Measurements from ENCODE around the gene ITGB4.

ITGB4 gene

DNA sequence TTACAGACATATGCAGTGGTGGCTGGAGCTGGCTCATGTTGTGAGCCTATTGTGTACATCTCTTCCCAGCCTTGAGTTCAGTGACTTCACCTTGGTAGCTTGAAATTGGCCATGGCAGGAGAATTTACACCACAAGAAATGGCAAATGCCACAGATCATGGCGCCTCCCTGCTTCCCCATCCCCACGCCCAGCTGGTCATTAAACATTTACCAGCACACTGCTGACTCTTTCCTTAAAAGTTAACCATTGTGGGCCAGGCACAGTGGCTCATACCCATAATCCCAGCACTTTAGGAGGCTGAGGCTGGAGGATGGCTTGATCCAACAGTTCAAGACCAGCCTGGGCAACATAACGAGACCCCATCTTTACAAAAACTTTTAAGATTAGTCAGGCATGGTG is 22.6 kb upstream of the ITGB4 start:
- FAIRE-seq = no peak

GRCh38 chr17:75701288-75701687 is 20.0 kb upstream of the ITGB4 start:
- FAIRE-seq = no peak

- FAIRE-seq = no peak
Observed at GRCh38 chr17:75703191-75703590, 18.1 kb upstream of the ITGB4 start.

DNA sequence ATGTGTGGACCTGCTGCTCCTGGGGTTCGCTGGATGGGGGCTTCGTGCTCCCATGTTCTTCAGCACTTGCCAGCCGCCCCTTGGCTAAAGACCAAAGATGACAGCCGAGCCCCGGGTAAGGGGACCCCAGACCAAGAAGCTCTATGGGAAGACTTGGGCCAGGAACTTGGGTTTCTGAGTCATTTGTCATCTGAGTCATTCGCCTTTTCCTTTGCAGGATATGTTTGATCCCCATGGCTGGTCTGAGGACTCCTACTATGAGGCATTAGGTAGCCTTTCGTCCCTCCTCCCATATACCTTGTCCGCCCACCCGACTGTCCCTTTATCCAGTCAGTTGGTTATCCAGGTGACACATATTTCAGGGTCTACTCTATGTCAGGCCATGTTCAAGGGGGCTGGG is 17.7 kb upstream of the ITGB4 start:
- no peak for FAIRE-seq

DNA sequence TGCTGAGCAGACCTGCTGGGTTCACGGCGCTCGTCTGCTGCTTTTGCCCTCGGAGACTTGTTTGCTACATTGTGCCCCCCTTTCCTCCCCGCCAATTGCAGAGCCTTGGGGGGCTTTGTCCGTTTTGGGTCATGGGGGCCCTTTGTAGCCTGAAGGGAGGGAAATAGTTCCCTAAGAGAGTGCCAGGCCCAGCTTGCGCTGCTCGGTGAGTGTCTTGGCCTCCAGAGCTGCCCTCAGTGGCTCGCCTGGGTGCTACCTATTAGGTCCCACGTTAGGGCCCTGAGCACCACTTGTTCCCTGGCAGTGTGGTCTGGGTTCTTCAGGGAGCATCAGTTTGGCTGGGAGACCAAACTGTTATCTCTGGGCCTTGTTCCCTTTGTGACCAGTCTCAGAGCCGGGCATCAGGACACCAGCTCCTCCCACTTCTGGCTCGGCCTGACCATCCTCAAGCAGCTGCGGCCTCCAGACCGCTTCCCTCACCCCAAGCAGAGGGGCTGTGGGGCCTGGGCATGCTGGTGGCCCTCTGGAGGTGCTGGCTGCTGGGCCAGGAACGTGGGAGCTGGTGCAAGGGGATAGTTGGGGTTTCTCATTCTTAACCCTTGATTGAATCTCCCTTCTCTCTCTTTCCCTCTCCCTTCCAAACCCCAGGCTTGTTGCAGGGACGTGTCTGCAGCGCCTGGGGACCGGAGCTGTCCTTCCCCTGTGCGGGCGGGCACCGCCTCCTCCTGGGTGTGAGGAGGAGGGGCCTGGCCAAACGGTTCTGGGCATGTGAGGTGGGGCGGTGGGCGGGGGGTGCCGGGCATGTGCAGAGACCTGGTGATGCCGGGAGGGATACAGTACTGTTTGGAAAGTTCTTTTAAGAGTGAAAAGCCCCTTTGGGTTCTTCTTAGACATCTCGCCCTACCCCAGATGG is 16.0 kb upstream of the ITGB4 start:
- FAIRE-seq = no peak

- FAIRE-seq = no peak
Observed at GRCh38 chr17:75706042-75706728, 15.1 kb upstream of the ITGB4 start.

GRCh38 chr17:75707079-75707571 is 14.1 kb upstream of the ITGB4 start:
- no peak for FAIRE-seq

DNA sequence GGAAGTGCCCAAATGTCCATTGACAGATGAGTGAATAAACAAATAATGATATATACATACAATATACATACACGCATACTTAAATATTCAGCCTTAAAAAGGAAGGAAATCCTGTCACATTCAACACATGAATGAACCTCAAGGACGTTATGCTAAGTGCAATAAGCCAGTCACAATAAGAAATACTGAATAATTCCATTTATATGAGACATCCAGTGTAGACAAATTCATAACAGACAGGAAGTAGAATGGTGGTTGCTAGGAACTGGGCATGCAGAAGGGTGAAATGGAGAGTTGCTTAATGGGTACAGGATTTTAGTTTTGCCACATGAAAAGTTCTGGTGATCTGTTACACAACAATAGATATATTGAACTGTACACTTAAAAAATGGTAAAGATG is 8.8 kb upstream of the ITGB4 start:
- FAIRE-seq = no peak

DNA sequence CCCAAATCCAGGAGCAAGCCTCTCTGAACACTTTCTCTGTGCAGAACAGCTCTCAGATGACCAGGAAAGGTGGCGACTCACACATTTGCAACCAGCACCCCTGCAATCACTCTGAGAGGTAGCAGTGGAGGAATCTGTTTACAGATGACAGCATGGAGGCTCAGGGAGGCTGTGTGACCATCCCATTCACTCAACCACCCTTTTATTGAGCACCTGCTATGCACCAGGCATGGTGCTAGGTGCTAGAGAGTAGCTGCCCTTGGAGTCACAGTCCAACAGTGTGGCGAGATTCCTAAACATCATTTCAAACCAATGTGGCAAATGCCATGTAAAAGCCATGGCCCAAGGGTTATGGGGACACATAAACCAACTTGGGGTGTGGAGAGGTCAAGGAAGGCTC is 1.5 kb upstream of the ITGB4 start:
- no peak for FAIRE-seq

DNA sequence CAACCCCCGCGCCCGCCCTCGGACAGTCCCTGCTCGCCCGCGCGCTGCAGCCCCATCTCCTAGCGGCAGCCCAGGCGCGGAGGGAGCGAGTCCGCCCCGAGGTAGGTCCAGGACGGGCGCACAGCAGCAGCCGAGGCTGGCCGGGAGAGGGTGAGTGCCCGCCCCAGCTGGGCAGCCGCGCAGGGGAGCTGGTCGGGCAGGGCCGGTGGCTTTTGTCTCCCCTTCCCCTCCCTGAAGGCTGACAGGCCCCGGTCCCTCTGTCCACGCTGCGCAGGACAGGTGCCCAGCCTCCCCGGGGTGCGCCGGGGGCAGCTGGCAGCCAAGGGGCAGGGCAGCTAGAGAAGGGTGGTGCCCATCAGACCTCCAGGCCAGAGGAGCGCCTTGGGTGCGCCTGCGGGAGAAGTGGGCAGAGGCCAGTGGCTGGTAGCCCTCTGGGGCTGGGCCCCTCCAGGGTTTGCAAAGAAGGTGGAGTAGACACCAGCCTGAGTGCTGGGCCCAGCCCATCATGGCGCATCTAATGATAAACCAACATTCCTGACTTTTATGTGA is 278 bp downstream of the ITGB4 start:
- FAIRE-seq = no peak

- no peak for FAIRE-seq
Observed at GRCh38 chr17:75722076-75722475, 817 bp downstream of the ITGB4 start.

DNA sequence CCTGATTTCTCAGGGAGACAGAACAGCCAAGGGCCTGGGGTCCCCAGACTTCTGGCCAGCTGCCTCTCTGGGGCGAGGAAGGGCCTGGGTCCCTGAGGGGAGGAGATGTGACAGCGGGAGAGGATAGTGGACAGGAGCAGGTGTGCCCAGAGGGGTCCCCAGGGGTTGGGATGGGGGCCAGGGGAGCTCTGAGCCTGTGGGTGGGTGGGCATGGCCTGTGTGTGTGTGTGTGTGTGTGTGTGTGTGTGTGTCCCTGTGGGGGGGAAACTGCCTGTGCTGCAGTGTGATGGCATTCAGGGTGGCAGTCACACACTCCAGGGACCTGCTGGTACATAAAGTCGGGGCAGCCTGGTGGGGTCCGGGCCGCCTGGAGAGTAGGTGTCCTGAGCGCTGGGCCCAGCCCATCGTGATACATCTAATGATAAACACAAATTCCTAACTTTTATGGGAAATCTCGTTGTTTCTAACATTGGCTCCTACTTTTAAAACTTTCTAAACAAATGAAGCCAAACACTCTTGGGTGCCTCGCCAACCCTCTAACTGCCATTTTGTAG is 1.4 kb downstream of the ITGB4 start:
- FAIRE-seq = no peak

DNA sequence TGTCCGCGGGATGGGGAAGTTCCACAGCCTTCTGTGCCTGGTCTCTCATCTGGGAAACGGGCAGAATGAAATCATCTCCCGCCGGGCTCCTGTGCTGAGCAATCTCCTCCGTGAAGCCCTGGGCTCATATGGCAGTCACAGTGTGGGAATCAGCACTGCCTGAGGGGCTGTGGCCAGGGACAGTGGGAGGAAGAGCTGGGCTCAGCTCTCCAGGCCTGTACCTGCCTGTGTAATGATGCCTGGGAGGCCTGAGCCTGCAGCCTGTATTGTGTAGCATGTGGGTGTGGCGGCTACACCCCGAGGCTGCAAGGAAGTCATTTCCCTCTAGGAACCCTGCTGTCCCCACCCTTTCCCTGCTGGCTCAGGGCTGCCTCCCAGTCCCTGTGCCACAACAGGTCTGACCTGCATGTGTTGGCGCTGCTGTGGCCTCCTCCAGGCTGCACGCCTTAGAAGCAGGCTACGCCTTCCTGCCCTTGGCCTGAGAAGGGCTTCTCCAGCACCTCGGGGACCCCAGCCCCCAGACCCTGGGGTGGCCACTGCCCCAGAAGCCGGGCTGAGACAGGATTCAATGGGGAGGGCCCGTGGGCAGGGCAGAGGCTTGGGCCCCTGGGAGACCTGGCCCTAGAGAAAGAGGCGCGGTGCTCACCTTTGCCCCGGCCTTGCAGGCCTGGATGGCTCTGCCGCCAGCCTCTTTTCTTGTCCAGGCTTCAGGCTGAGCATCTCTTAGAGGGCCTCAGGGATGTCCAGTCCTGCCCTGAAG is 2.1 kb downstream of the ITGB4 start:
- FAIRE-seq = no peak

GRCh38 chr17:75724016-75725003 is 3.1 kb downstream of the ITGB4 start:
- no peak for FAIRE-seq

DNA sequence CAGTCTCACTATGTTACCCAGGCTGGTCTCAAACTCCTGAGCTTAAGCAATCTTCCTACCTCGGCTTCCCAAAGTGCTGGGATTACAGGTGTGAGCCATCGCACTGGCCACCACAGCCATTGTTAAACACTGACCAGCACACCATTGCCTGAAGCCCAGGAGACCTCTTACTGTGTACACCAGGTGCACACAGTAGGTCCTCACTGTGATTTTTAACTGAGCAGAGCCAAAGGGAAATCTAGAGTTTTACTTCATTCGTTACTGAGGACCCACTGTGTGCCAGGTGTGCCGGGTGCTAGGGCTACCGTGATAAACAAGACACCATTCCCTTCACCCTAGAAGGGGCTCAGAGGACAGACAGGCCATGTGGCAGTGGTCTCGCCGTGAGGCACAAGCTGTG is 4.2 kb downstream of the ITGB4 start:
- FAIRE-seq = no peak

DNA sequence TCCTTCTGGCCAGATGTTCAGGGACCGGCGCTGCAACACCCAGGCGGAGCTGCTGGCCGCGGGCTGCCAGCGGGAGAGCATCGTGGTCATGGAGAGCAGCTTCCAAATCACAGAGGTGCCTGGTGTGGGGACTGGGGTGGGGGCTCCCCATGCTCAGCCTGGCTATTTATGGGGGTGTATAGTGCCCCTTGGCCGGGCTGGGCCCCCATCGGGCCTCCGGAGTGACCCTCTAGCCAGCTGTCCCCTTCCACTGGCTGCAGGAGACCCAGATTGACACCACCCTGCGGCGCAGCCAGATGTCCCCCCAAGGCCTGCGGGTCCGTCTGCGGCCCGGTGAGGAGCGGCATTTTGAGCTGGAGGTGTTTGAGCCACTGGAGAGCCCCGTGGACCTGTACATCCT is 6.1 kb downstream of the ITGB4 start:
- FAIRE-seq = no peak

DNA sequence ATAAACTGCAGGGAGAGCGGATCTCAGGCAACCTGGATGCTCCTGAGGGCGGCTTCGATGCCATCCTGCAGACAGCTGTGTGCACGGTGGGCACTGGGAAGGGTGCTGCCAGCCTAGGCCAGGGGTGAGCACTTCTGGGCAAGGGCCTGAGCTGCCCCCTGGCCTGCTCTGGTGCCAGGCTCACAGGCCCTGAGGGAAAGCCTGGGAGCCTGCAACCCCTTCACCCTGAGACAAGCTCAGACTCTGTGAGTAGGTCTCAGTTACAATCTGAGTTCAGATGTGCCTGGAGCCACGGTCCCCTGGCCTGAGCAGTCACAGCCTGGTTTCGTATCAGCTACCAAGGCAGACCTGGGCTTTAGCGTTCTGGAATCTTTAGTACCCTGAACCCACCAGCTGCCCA is 8.1 kb downstream of the ITGB4 start:
- FAIRE-seq = no peak

DNA sequence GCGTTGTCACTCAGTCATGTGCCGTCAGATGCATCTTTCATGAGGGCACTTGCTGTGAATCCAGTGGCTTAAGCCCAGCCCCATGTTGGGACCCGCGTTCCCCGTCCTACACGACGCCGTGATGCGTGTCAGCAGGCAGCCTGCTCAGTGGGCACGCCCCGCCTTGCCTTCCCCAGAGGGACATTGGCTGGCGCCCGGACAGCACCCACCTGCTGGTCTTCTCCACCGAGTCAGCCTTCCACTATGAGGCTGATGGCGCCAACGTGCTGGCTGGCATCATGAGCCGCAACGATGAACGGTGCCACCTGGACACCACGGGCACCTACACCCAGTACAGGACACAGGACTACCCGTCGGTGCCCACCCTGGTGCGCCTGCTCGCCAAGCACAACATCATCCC is 8.8 kb downstream of the ITGB4 start:
- no peak for FAIRE-seq

DNA sequence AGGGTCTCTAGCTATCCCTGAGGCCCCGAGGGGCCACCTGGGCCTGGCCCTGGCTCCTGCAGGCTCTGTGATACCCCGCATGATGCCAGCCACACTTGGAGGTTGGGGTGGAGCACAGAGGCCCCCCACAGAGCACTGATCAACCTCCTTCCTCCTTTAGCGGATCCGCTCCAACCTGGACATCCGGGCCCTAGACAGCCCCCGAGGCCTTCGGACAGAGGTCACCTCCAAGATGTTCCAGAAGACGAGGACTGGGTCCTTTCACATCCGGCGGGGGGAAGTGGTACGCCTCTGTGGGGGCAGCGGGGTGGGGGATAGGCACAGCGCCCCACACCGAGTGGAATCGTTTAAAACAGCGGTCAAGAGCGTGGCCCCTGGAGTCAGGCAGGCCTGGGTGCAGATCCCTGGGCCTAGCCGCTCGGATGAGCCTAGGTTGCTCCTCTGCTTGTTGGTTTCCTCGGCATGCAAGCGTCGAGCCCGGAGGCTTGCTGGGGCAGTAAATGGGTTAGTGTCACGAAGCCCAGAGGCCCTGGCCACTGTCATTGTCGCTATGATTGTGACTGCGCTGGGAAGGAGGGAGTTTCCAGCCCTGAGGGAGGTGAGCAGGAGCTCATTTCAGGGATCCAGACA is 9.9 kb downstream of the ITGB4 start:
- no peak for FAIRE-seq

GRCh38 chr17:75731716-75732498 is 10.6 kb downstream of the ITGB4 start:
- FAIRE-seq = no peak

All from TTC549 (cell line).